ENCODE results near the gene G3BP1. TPM values are rescaled to one million over a fixed set of nuclear protein-coding genes. Genes with fewer than 3 reads are reported as not detected.

G3BP1 gene
- total and polyA plus RNA-seq, 2 of the 13 experiments (the other 11 are each of a cell fraction or from before 2014, with no cell fraction given): 36.7 to 320 TPM

DNA sequence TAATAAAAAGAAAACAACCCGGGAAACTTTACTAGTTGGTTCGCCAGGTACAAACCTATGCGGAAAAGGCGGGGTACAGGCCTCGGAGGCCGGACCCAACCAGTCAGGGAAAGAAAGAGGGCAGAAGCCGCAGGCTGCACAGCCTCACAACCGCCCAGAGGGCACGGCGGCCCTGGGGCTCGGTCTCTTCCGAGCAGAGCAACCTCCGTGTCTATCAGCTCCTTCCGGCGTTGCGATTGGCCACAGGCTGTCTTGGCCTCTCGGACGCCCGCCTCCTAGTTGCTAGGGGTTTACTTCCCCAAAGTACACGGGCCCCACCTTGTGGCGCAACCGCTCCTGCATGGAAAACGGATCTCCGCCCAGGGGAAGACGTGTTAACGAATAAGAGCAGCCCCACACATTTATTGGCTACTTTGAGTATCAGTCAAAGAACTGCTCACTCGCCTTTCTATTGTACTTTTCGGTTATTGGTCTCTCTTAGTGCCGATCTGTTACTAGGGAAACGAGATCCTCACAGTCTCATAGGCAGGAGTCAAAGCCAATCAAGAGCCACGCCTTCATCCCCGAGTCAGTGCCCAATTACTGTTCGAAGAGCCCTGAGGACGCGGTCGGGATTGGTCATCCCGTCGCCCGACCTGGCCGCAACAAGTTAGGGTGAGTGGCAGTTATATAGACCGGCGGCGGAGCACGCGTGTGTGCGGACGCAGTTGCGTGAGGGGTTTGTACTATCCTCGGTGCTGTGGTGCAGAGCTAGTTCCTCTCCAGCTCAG, at the start of gene G3BP1 (continued):
- TF ChIP-seq ZNF335 (CRISPR knock-in tag; IDR thresholded peaks at IDR 0.05) (no peak; the same call in none of the 2 replicates), ZNF468 (CRISPR knock-in tag; IDR thresholded peaks at IDR 0.05) (no peak), ZNF253 (CRISPR knock-in tag; IDR thresholded peaks at IDR 0.05; ENCODE audit: borderline replicate concordance) (no peak), ZNF703 (CRISPR knock-in tag; IDR thresholded peaks at IDR 0.05; ENCODE audit: borderline replicate concordance) (no peak), MED13 (CRISPR knock-in tag; IDR thresholded peaks at IDR 0.05) (peak; percentile 64), ARNT (IDR thresholded peaks at IDR 0.05) (no peak), RORA (CRISPR knock-in tag; IDR thresholded peaks at IDR 0.05) (no peak), SRF (IDR thresholded peaks at IDR 0.05; ENCODE audit: low read depth, low read length) (no peak), ZBTB1 (CRISPR knock-in tag; IDR thresholded peaks at IDR 0.05; ENCODE audit: borderline replicate concordance) (no peak), TCF7 (IDR thresholded peaks at IDR 0.05; ENCODE audit: low read depth) (no peak), MIXL1 (CRISPR knock-in tag; IDR thresholded peaks at IDR 0.05) (no peak; the same call in 1 of the 2 replicates), ZSCAN21 (CRISPR knock-in tag; IDR thresholded peaks at IDR 0.05; ENCODE audit: borderline replicate concordance) (no peak; the same call in 1 of the 2 replicates), TRIM24 (CRISPR knock-in tag; IDR thresholded peaks at IDR 0.05) (no peak), SP140L (CRISPR knock-in tag; IDR thresholded peaks at IDR 0.05; ENCODE audit: borderline replicate concordance) (no peak), ZNF629 (CRISPR knock-in tag; conservative IDR thresholded peaks at IDR 0.05) (no peak), MXI1 (IDR thresholded peaks at IDR 0.05; ENCODE audit: borderline replicate concordance, low read depth, low read length) (peak; percentile 94), PRPF4 (IDR thresholded peaks at IDR 0.05; ENCODE audit: low read depth, low read length, poor library complexity, severe bottlenecking) (no peak), RAD21 (CRISPR knock-in tag; IDR thresholded peaks at IDR 0.05) (peak; percentile 67), ZNF292 (CRISPR knock-in tag; IDR thresholded peaks at IDR 0.05; ENCODE audit: borderline replicate concordance, low read depth) (no peak), RXRA (CRISPR knock-in tag; IDR thresholded peaks at IDR 0.05) (0 out of 2 replicates have a peak, but pooled peaks have one; percentile 5), FOXC1 (CRISPR knock-in tag; IDR thresholded peaks at IDR 0.05; ENCODE audit: borderline replicate concordance) (no peak)
- TF ChIP-seq, protein P1, sequence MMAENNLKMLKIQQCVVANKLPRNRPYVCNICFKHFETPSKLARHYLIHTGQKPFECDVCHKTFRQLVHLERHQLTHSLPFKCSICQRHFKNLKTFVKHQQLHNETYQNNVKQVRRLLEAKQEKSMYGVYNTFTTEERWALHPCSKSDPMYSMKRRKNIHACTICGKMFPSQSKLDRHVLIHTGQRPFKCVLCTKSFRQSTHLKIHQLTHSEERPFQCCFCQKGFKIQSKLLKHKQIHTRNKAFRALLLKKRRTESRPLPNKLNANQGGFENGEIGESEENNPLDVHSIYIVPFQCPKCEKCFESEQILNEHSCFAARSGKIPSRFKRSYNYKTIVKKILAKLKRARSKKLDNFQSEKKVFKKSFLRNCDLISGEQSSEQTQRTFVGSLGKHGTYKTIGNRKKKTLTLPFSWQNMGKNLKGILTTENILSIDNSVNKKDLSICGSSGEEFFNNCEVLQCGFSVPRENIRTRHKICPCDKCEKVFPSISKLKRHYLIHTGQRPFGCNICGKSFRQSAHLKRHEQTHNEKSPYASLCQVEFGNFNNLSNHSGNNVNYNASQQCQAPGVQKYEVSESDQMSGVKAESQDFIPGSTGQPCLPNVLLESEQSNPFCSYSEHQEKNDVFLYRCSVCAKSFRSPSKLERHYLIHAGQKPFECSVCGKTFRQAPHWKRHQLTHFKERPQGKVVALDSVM (CRISPR knock-in tag; IDR thresholded peaks at IDR 0.05): no peak
- TF ChIP-seq, protein P2, sequence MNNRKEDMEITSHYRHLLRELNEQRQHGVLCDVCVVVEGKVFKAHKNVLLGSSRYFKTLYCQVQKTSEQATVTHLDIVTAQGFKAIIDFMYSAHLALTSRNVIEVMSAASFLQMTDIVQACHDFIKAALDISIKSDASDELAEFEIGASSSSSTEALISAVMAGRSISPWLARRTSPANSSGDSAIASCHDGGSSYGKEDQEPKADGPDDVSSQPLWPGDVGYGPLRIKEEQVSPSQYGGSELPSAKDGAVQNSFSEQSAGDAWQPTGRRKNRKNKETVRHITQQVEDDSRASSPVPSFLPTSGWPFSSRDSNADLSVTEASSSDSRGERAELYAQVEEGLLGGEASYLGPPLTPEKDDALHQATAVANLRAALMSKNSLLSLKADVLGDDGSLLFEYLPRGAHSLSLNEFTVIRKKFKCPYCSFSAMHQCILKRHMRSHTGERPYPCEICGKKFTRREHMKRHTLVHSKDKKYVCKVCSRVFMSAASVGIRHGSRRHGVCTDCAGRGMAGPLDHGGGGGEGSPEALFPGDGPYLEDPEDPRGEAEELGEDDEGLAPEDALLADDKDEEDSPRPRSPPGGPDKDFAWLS (CRISPR knock-in tag; IDR thresholded peaks at IDR 0.05; ENCODE audit: borderline replicate concordance): no peak
- TF ChIP-seq, protein P3, sequence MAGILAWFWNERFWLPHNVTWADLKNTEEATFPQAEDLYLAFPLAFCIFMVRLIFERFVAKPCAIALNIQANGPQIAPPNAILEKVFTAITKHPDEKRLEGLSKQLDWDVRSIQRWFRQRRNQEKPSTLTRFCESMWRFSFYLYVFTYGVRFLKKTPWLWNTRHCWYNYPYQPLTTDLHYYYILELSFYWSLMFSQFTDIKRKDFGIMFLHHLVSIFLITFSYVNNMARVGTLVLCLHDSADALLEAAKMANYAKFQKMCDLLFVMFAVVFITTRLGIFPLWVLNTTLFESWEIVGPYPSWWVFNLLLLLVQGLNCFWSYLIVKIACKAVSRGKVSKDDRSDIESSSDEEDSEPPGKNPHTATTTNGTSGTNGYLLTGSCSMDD (CRISPR knock-in tag; IDR thresholded peaks at IDR 0.05): no peak
- TF ChIP-seq, protein P4, sequence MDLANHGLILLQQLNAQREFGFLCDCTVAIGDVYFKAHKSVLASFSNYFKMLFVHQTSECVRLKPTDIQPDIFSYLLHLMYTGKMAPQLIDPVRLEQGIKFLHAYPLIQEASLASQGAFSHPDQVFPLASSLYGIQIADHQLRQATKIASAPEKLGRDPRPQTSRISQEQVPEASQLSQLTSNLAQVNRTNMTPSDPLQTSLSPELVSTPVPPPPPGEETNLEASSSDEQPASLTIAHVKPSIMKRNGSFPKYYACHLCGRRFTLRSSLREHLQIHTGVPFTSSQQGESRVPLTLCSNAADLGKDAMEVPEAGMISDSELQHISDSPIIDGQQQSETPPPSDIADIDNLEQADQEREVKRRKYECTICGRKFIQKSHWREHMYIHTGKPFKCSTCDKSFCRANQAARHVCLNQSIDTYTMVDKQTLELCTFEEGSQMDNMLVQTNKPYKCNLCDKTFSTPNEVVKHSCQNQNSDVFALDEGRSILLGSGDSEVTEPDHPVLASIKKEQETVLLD (CRISPR knock-in tag; IDR thresholded peaks at IDR 0.05; ENCODE audit: low read depth): no peak

Data from HepG2 (cell line).